Left lung (tissue), 10 donors: ENCODE measurements around the gene CASK. TPM values are rescaled to one million over a fixed set of nuclear protein-coding genes. Genes with fewer than 3 reads are reported as not detected.

Experiments
- ATAC-seq: fragments of 200-7000 bp; cut with Tn5 transposase; one replicate; pipeline ENCODE4 v1.9.1; 2020; ENCODE audit warnings: moderate library complexity
- DNase-seq, 4 donors: peaks; one replicate each; pipeline ENCODE4 v3.0.0-alpha.2; 2013 to 2020
- H3K27ac ChIP-seq, 2 donors: fragments of 200-600 bp; sonication (generic) in 1 of 2; one replicate each; pipeline versions ENCODE4 v1.5.0 to v1.8.0; 2020 to 2021
- H3K27me3 ChIP-seq, 2 donors: fragments of 200-600 bp; sonication (generic) in 1 of 2; one replicate each; pipeline versions ENCODE4 v1.5.0 to v1.8.0; 2020 to 2021
- H3K36me3 ChIP-seq, 2 donors: fragments of 200-600 bp; sonication (generic) in 1 of 2; one replicate each; pipeline versions ENCODE4 v1.5.0 to v1.8.0; 2020 to 2021
- H3K4me1 ChIP-seq, 2 donors: fragments of 200-600 bp; one replicate each; pipeline ENCODE4 v1.8.0; 2021
- H3K4me3 ChIP-seq, 2 donors: fragments of 200-600 bp; sonication (generic) in 1 of 2; one replicate each; pipeline versions ENCODE4 v1.5.0 to v1.8.0; 2020 to 2021; ENCODE audit warnings: mild to moderate bottlenecking in 1 of 2
- H3K9me3 ChIP-seq, 2 donors: fragments of 200-600 bp; sonication (generic) in 1 of 2; one replicate each; pipeline versions ENCODE4 v1.5.0 to v1.8.0; 2020 to 2021
- CTCF ChIP-seq, 2 donors: fragments of 200-600 bp; sonication (generic) in 1 of 2; IDR thresholded peaks; one replicate each; pipeline versions ENCODE4 v1.5.0 to v1.8.0; 2021; ENCODE audit warnings: antibody characterized with exemption in 2 of 2
- intact Hi-C, 2 donors: fragments of 100-400 bp; cut with DNase I; formaldehyde crosslinking; loops; one replicate each; pipeline versions ENCODE4 v1.11.2 to v1.14.2; 2022
- polyA plus RNA-seq, 6 donors: library from polyadenylated mRNA; unstranded; fragments of 120-200 nt; gene quantifications; one replicate each; pipeline ENCODE4 v1.2.1, GENCODE V29; 2013; ENCODE audit not compliant: insufficient read length in 6 of 6
- total RNA-seq, 2 donors: library from RNA; stranded (reverse); fragmentation: NEBNext Ultra II Directional; extraction: Animal tissue kit (Norgen Biotek cat#: 25700); gene quantifications; one replicate each; pipeline ENCODE4 v1.2.1, GENCODE V29; 2021
- donor health status: DM: no; HTN: yes; CAD: no.
- donor health status: DM: no; HTN: no; CAD: no.

CASK gene
- total and polyA plus RNA-seq, 8 donors, result 48.2 to 70.7 (median 56.9) TPM

DNA sequence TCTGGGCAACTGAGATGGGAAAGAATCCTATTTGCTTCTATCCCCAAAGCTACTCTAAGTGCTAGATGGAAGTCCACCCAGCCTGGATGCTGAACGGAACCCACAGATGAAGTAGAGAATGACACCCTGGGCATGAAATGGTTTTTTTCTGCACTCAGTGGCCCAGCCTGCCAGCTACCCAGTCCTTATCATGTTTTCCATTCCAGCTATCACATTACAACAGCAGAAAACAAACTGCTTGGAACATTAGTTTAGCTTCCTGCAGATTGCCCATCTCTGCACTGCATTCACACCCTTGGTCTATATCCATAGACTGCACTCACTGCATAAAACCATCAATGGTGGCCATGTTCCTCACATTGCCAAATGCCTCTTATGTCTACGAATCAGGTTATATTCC lies 397.1 kb downstream of the CASK start:
- Histone ChIP-seq H3K27me3 (no peaks in the 10 kb centered on the region), H3K4me1 (no peaks in the 10 kb centered on the region), H3K36me3 (peaks cover 0 to 12% of the 10 kb centered on the region in 2 donors), H3K4me3 (no peak overlapping the region), H3K9me3 (no peaks in the 10 kb centered on the region), H3K27ac (no peak overlapping the region)
- DNase-seq (no peak), ATAC-seq (no peak)
- TF ChIP-seq CTCF (IDR thresholded peaks at IDR 0.05), result no peak
- intact Hi-C loops, result no loop called here

DNA sequence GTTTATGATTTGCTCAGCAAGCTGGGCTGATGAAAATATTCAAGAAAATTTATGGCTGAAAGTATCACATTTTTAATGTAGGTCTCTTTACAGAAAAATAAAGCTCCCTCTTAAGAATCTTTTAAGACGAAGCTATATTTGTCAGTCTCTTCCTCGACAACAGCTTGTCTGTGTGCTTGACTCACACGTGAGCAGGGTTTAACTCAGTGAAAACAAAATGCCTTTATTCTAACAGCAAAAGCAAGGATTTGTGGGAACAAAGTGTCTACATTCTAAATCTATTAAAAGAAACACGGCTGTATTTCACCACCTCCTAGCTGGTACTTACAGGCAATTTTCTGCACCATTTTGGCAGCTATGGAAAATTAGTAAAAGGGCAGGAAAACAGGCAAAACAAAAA lies 400.7 kb downstream of the CASK start:
- Histone ChIP-seq H3K27ac (no peak overlapping the region), H3K4me3 (no peak overlapping the region), H3K4me1 (no peaks in the 10 kb centered on the region), H3K36me3 (peaks cover 0 to 6% of the 10 kb centered on the region in 2 donors), H3K9me3 (no peaks in the 10 kb centered on the region), H3K27me3 (no peaks in the 10 kb centered on the region)
- intact Hi-C loops, result no loop called here
- TF ChIP-seq CTCF (IDR thresholded peaks at IDR 0.05), result no peak
- ATAC-seq, result no peak
- DNase-seq, result no peak

- Histone ChIP-seq H3K27me3 (no peaks in the 10 kb centered on the region), H3K9me3 (no peaks in the 10 kb centered on the region), H3K4me1 (no peaks in the 10 kb centered on the region), H3K27ac (no peak overlapping the region), H3K4me3 (no peak overlapping the region), H3K36me3 (peaks cover 0 to 6% of the 10 kb centered on the region in 2 donors)
- intact Hi-C loops, result no loop called here
- DNase-seq (peak in 1 of 4 donors; percentile 40), ATAC-seq (no peak)
- no peak for TF ChIP-seq CTCF (IDR thresholded peaks at IDR 0.05)
Observed at GRCh38 chrX:41522081-41522480, 401.3 kb downstream of the CASK start.

DNA sequence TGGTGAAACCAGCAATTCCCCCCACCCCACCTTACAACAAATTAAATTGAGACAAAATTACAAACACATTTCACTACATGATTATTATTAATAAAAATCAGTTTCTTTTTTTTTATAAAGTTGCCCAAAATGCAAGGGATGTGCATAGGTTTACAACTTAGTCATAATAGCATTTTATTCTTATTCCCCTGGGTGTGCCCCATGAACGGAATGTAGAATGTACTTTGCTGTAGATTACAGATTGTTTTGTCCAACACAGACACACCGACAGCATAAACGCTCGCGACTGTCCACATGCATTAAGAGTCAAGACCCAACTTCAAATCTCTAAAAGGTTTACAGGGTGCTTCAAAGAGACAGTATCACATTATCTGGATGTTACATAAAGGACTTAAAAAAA lies 403.9 kb downstream of the CASK start:
- no peaks in the 10 kb centered on the region for H3K4me1 ChIP-seq
- H3K27me3 ChIP-seq, result no peaks in the 10 kb centered on the region
- intact Hi-C loops, result no loop called here
- peaks cover 0 to 6% of the 10 kb centered on the region in 2 donors for H3K36me3 ChIP-seq
- TF ChIP-seq CTCF (IDR thresholded peaks at IDR 0.05), result no peak
- no peak overlapping the region for H3K4me3 ChIP-seq
- no peaks in the 10 kb centered on the region for H3K9me3 ChIP-seq
- ATAC-seq (no peak), DNase-seq (no peak)
- H3K27ac ChIP-seq, result no peak overlapping the region

GRCh38 chrX:41518841-41519220 lies 404.5 kb downstream of the CASK start:
- peaks cover 0 to 6% of the 10 kb centered on the region in 2 donors for H3K36me3 ChIP-seq
- no peak overlapping the region for H3K27ac ChIP-seq
- no peaks in the 10 kb centered on the region for H3K9me3 ChIP-seq
- TF ChIP-seq CTCF (IDR thresholded peaks at IDR 0.05), result no peak
- H3K4me3 ChIP-seq, result no peak overlapping the region
- intact Hi-C loops, result no loop called here
- DNase-seq (no peak), ATAC-seq (no peak)
- no peaks in the 10 kb centered on the region for H3K4me1 ChIP-seq
- no peaks in the 10 kb centered on the region for H3K27me3 ChIP-seq
